Hepatocyte (in vitro differentiated cells): Measurements from ENCODE around the gene RARG.

Source experiments
- EZH2 ChIP-seq: fragments of 200-600 bp; sonication (generic); IDR thresholded peaks from 2 replicates; pipeline ENCODE4 v1.6.1; 2016; ENCODE audit warnings: antibody characterized with exemption, mild to moderate bottlenecking, borderline replicate concordance
- TF ChIP-seq, protein P1 (sequence below): fragments of 200-600 bp; sonication (generic); IDR thresholded peaks from 2 replicates; pipeline ENCODE4 v1.5.1; 2016; ENCODE audit warnings: antibody characterized with exemption, mild to moderate bottlenecking; ENCODE audit not compliant: poor library complexity

- TF ChIP-seq, protein P1, sequence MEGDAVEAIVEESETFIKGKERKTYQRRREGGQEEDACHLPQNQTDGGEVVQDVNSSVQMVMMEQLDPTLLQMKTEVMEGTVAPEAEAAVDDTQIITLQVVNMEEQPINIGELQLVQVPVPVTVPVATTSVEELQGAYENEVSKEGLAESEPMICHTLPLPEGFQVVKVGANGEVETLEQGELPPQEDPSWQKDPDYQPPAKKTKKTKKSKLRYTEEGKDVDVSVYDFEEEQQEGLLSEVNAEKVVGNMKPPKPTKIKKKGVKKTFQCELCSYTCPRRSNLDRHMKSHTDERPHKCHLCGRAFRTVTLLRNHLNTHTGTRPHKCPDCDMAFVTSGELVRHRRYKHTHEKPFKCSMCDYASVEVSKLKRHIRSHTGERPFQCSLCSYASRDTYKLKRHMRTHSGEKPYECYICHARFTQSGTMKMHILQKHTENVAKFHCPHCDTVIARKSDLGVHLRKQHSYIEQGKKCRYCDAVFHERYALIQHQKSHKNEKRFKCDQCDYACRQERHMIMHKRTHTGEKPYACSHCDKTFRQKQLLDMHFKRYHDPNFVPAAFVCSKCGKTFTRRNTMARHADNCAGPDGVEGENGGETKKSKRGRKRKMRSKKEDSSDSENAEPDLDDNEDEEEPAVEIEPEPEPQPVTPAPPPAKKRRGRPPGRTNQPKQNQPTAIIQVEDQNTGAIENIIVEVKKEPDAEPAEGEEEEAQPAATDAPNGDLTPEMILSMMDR: no peak
- TF ChIP-seq EZH2: no peak
Measured at GRCh38 chr12:53253298-53253697, 21.3 kb upstream of the RARG start.
